ENCODE measurements around the gene KCNN2. TPM values are rescaled to one million over a fixed set of nuclear protein-coding genes. Genes with fewer than 3 reads are reported as not detected.

Gene KCNN2
- total and polyA plus RNA-seq, 2 donors (not counting 3 experiments of a cell fraction or from before 2014, with no cell fraction given): 0.32 to 1.9 TPM

DNA sequence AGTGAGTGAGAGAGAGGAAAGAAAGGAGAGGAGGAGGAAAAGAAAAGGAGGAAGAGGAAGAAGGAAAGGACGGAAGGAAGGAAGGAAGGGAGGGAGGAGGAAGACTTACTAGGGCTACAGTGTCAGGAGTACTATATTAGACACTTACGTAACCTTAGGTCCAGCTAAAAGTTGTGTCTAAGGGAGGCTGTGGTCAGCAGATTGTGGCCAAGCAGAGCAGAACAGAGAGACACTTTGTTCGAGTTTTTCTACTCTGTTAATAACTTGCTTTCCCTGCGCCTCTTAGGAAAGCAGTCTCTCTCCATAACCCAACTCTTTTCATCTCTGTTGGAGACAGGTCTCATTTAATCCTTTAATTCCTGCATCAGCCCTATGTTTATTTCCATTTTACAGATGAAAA is 138.9 kb downstream of the KCNN2 start:
- CTCF ChIA-PET: no interaction called here
- TF ChIP-seq POLR2A (IDR thresholded peaks at IDR 0.05; ENCODE audit: low read depth, low read length) (no peak), MYC (IDR thresholded peaks at IDR 0.05; ENCODE audit: low read depth, low read length) (no peak), JUN (IDR thresholded peaks at IDR 0.05; ENCODE audit: borderline replicate concordance, insufficient read depth, insufficient read length, low read depth) (no peak), GATA2 (IDR thresholded peaks at IDR 0.05; ENCODE audit: insufficient read depth, insufficient read length, low read depth, low read length) (no peak), EZH2 (IDR thresholded peaks at IDR 0.05; ENCODE audit: borderline replicate concordance, low read depth, low read length, severe bottlenecking) (no peak), FOS (IDR thresholded peaks at IDR 0.05; ENCODE audit: borderline replicate concordance, insufficient read depth, low read length) (no peak), POLR2AphosphoS5 (IDR thresholded peaks at IDR 0.05; ENCODE audit: insufficient read depth, low read depth, low read length) (no peak)
- TF ChIP-seq, protein P1, sequence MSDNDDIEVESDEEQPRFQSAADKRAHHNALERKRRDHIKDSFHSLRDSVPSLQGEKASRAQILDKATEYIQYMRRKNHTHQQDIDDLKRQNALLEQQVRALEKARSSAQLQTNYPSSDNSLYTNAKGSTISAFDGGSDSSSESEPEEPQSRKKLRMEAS (IDR thresholded peaks at IDR 0.05; ENCODE audit: insufficient read depth, insufficient read length): no peak
- TF ChIP-seq, protein P2, sequence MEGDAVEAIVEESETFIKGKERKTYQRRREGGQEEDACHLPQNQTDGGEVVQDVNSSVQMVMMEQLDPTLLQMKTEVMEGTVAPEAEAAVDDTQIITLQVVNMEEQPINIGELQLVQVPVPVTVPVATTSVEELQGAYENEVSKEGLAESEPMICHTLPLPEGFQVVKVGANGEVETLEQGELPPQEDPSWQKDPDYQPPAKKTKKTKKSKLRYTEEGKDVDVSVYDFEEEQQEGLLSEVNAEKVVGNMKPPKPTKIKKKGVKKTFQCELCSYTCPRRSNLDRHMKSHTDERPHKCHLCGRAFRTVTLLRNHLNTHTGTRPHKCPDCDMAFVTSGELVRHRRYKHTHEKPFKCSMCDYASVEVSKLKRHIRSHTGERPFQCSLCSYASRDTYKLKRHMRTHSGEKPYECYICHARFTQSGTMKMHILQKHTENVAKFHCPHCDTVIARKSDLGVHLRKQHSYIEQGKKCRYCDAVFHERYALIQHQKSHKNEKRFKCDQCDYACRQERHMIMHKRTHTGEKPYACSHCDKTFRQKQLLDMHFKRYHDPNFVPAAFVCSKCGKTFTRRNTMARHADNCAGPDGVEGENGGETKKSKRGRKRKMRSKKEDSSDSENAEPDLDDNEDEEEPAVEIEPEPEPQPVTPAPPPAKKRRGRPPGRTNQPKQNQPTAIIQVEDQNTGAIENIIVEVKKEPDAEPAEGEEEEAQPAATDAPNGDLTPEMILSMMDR (IDR thresholded peaks at IDR 0.05; ENCODE audit: extremely low read depth in 1 of 2, insufficient read depth in 1 of 2, low read depth in 1 of 2, low read length in 2 of 2): no peak
- no peaks in the 10 kb centered on the region for H3K4me1 ChIP-seq (ENCODE audit: control insufficient read depth, extremely low read depth, insufficient read depth, low read length)
- H3K4me2 ChIP-seq (ENCODE audit: insufficient read depth, low read length): no peak overlapping the region
- no peak for DNase-seq (ENCODE audit: low read depth, low spot score)
- no peak overlapping the region for H2AFZ ChIP-seq (ENCODE audit: low read depth, low read length)
- no peak overlapping the region for H3K27ac ChIP-seq (ENCODE audit: insufficient read depth, low read depth, low read length)
- POLR2A ChIA-PET: no interaction called here
- H3K4me3 ChIP-seq (replicated peaks in 1 of 3; ENCODE audit: insufficient read depth in 1 of 3, low read depth in 1 of 3, low read length in 3 of 3): no peak overlapping the region
- H3K9ac ChIP-seq (replicated peaks; ENCODE audit: extremely low read depth, insufficient read depth, low read length): no peak overlapping the region
- intact Hi-C loops (cut with micrococcal nuclease) (no loop called here), dilution Hi-C loops (cut with MboI; ENCODE audit: extremely low pct_ligation_motif_present, low sequenced_read_pairs) (no loop called here)
- no peaks in the 10 kb centered on the region for H3K79me2 ChIP-seq (ENCODE audit: control insufficient read depth, insufficient read depth, low read length)
- BruUV-seq (replicated peaks): no TSS peak
- no peaks in the 10 kb centered on the region for H3K27me3 ChIP-seq (ENCODE audit: control insufficient read depth in 2 of 2, insufficient read depth in 2 of 2, low read length in 2 of 2)
- no peaks in the 10 kb centered on the region for H4K20me1 ChIP-seq (replicated peaks; ENCODE audit: control insufficient read depth, extremely low read depth, insufficient read depth, low read length)
- no peaks in the 10 kb centered on the region for H3K9me1 ChIP-seq (replicated peaks; ENCODE audit: control insufficient read depth, extremely low read depth, insufficient read depth, low read length)
- H3K9me3 ChIP-seq (replicated peaks; ENCODE audit: control insufficient read depth, insufficient read depth, low read length): peaks cover 2% of the 10 kb centered on the region
- FAIRE-seq: no peak
- no peaks in the 10 kb centered on the region for H3K36me3 ChIP-seq (ENCODE audit: control insufficient read depth in 2 of 2, extremely low read depth in 1 of 2, insufficient read depth in 2 of 2, low read length in 2 of 2)

Measured in endothelial cell of umbilical vein (primary cell).